IgD-negative memory B cell (primary cell): ENCODE data around the gene NBL1. TPM values are rescaled to one million over a fixed set of nuclear protein-coding genes. Genes with fewer than 3 reads are reported as not detected.

Experiments used
- H3K27ac Mint-ChIP-seq, 3 donors: one replicate each; pipeline ENCODE4 v1.8.0; 2020 to 2022; ENCODE audit warnings: mild to moderate bottlenecking in 3 of 3, mixed read lengths in 3 of 3, moderate library complexity in 1 of 3
- H3K27me3 Mint-ChIP-seq: one replicate; pipeline ENCODE4 v1.8.0; 2021; ENCODE audit warnings: mixed read lengths
- H3K36me3 Mint-ChIP-seq: one replicate; pipeline ENCODE4 v1.8.0; 2020; ENCODE audit warnings: mild to moderate bottlenecking, mixed read lengths
- H3K4me1 Mint-ChIP-seq, 3 donors: one replicate each; pipeline ENCODE4 v1.8.0; 2020 to 2022; ENCODE audit warnings: mixed read lengths in 3 of 3, mild to moderate bottlenecking in 1 of 3
- H3K4me3 Mint-ChIP-seq, 4 donors: one replicate each; pipeline ENCODE4 v1.8.0; 2020 to 2022; ENCODE audit warnings: mild to moderate bottlenecking in 4 of 4, mixed read lengths in 4 of 4, moderate library complexity in 3 of 4
- H3K9me3 Mint-ChIP-seq, 3 donors: one replicate each; pipeline ENCODE4 v1.8.0; 2020 to 2021; ENCODE audit warnings: mixed read lengths in 3 of 3, mild to moderate bottlenecking in 1 of 3
- polyA plus RNA-seq: library from polyadenylated mRNA; unstranded; fragments of 300-500 nt; fragmentation: Illumina TruSeq; gene quantifications from one replicate; pipeline ENCODE4 v1.2.3, GENCODE V29; 2021

The NBL1 gene
- polyA plus RNA-seq, 1 donor from 2014 or later, result 0.18 TPM

- no peak overlapping the region for H3K27ac Mint-ChIP-seq
- no peaks in the 10 kb centered on the region for H3K27me3 Mint-ChIP-seq
- H3K4me3 Mint-ChIP-seq, result no peak overlapping the region
- H3K4me1 Mint-ChIP-seq, result peaks cover 0 to 3% (median 2%) of the 10 kb centered on the region in 3 donors
- peaks cover 2% of the 10 kb centered on the region for H3K36me3 Mint-ChIP-seq
- no peaks in the 10 kb centered on the region for H3K9me3 Mint-ChIP-seq
These were observed 61.4 kb downstream of the NBL1 start for GRCh38 chr1:19705464-19705863.

- H3K4me1 Mint-ChIP-seq, result peaks cover 0 to 5% (median 3%) of the 10 kb centered on the region in 3 donors
- H3K27ac Mint-ChIP-seq, result no peak overlapping the region
- H3K9me3 Mint-ChIP-seq, result no peaks in the 10 kb centered on the region
- H3K4me3 Mint-ChIP-seq, result no peak overlapping the region
- H3K27me3 Mint-ChIP-seq, result no peaks in the 10 kb centered on the region
- peaks cover 2% of the 10 kb centered on the region for H3K36me3 Mint-ChIP-seq
These were observed 62.0 kb downstream of the NBL1 start for GRCh38 chr1:19706136-19706535.

Other genes starting within 250 kb of the NBL1 start
- 419 TPM for gene CAPZB, start 158.8 kb upstream of the NBL1 start, polyA plus RNA-seq
- not detected for gene HTR6, start 20.6 kb downstream of the NBL1 start, polyA plus RNA-seq
- gene TMCO4, start 155.6 kb downstream of the NBL1 start, polyA plus RNA-seq, result 21.7 TPM
- not detected for gene RNF186, start 171.0 kb downstream of the NBL1 start, polyA plus RNA-seq
- 2.9 TPM for gene OTUD3, start 238.1 kb downstream of the NBL1 start, polyA plus RNA-seq